ENCODE results near the gene SLC9A4.

Gene SLC9A4, protein sequence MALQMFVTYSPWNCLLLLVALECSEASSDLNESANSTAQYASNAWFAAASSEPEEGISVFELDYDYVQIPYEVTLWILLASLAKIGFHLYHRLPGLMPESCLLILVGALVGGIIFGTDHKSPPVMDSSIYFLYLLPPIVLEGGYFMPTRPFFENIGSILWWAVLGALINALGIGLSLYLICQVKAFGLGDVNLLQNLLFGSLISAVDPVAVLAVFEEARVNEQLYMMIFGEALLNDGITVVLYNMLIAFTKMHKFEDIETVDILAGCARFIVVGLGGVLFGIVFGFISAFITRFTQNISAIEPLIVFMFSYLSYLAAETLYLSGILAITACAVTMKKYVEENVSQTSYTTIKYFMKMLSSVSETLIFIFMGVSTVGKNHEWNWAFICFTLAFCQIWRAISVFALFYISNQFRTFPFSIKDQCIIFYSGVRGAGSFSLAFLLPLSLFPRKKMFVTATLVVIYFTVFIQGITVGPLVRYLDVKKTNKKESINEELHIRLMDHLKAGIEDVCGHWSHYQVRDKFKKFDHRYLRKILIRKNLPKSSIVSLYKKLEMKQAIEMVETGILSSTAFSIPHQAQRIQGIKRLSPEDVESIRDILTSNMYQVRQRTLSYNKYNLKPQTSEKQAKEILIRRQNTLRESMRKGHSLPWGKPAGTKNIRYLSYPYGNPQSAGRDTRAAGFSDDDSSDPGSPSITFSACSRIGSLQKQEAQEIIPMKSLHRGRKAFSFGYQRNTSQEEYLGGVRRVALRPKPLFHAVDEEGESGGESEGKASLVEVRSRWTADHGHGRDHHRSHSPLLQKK

DNA sequence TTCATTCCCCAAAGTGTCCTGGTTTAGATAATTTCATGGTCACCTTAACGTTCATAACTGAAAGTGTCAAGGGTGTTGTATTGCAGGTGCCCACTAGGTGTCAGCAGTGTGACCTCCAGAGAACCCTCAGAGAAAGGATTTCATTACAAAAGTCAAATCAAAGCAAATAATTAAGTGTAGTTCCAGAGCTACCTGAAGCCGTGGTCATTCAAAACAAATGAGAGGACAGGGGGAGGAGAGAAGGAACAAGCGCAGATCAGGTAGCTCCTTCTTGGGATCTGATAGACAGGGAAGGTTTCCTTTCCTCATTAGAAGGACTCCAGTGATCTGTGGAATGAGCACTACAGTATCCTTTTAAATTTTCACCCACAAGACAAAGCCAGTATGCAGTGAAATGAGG is at the start of gene SLC9A4:
Gene SLC9A4, plus strand, starts transcription at position 207 of the 400 bp plus-strand sequence. CDS start 534 bp downstream, outside the sequence.
- Mint-ChIP-seq H3K9me3 (peaks cover 15% of the 10 kb centered on the region), H3K27me3 (peaks cover 44% of the 10 kb centered on the region), H3K27ac (no peak within 1 kb of the TSS), H3K4me1 (no peaks in the 10 kb centered on the region), H3K36me3 (ENCODE audit: low read depth) (peaks cover 4% of the 10 kb centered on the region), H3K4me3 (no peak within 1 kb of the TSS)
- peak; percentile 63 for DNase-seq
- ATAC-seq: no peak

- DNase-seq (no peak), ATAC-seq (no peak)
- no peaks in the 10 kb centered on the region for H3K27me3 Mint-ChIP-seq
- H3K4me3 Mint-ChIP-seq: peak overlapping the region; percentile 83
- H3K27ac Mint-ChIP-seq: peak overlapping the region; percentile 85
- peaks cover 27% of the 10 kb centered on the region for H3K36me3 Mint-ChIP-seq (ENCODE audit: low read depth)
- H3K4me1 Mint-ChIP-seq: peaks cover 87% of the 10 kb centered on the region
- H3K9me3 Mint-ChIP-seq: peaks cover 6% of the 10 kb centered on the region
Measured at GRCh38 chr2:102423368-102423767, 49.7 kb upstream of the SLC9A4 start.

DNA sequence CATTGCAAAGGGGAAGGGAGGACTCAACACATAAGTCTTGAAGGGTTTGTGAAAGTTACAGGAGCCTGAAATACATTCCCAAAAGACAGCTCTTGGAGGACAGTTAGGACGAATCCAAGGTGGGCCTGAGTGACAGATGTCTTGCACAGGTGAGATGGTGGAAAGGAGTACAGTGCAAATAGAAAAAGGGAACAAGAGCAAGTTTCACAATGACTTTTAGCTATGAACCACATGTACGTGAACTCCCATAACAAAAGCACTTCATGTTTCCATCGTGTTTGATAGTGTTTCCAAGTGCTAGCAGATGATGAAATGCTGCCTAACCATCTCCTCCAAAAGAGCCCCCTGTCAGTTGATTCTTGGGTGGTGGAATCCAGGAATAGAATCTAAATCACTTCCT is 48.3 kb upstream of the SLC9A4 start:
- Mint-ChIP-seq H3K4me3 (no peak overlapping the region), H3K27ac (peak overlapping the region; percentile 52), H3K4me1 (peaks cover 85% of the 10 kb centered on the region), H3K36me3 (ENCODE audit: low read depth) (peaks cover 28% of the 10 kb centered on the region), H3K27me3 (no peaks in the 10 kb centered on the region), H3K9me3 (peaks cover 6% of the 10 kb centered on the region)
- ATAC-seq (peak; percentile 70), DNase-seq (no peak)

GRCh38 chr2:102425441-102426132 is 47.4 kb upstream of the SLC9A4 start:
- H3K36me3 Mint-ChIP-seq (ENCODE audit: low read depth): peaks cover 28% of the 10 kb centered on the region
- no peaks in the 10 kb centered on the region for H3K27me3 Mint-ChIP-seq
- H3K9me3 Mint-ChIP-seq: peaks cover 6% of the 10 kb centered on the region
- peaks cover 85% of the 10 kb centered on the region for H3K4me1 Mint-ChIP-seq
- H3K4me3 Mint-ChIP-seq: no peak overlapping the region
- no peak for DNase-seq
- ATAC-seq: no peak
- no peak overlapping the region for H3K27ac Mint-ChIP-seq

- Mint-ChIP-seq H3K4me3 (no peak overlapping the region), H3K4me1 (peaks cover 83% of the 10 kb centered on the region), H3K27me3 (no peaks in the 10 kb centered on the region), H3K36me3 (ENCODE audit: low read depth) (peaks cover 31% of the 10 kb centered on the region), H3K27ac (no peak overlapping the region), H3K9me3 (peaks cover 6% of the 10 kb centered on the region)
- ATAC-seq: no peak
- DNase-seq: no peak
Measured at GRCh38 chr2:102427249-102427648, 45.8 kb upstream of the SLC9A4 start.

DNA sequence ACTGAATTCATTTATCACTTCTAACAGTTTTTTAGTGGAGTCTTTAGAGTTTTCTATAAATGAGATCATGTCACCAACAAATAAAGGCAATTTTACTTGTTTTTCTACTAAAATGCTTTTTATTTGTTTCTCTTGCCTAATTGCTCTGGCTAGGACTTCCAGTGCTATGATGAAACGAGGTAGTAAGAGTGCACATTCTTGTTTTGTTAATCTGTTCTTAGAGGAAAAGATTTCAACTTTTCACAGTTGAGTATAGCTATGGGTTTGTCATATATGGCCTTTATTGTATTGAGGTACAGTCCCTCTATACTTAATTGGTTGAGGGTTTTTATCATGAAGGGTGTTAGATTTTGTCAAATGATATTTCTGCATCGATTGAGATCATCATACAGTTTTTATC is 44.5 kb upstream of the SLC9A4 start:
- Mint-ChIP-seq H3K27ac (peak overlapping the region; percentile 16), H3K9me3 (peaks cover 6% of the 10 kb centered on the region), H3K36me3 (ENCODE audit: low read depth) (peaks cover 26% of the 10 kb centered on the region), H3K4me3 (no peak overlapping the region), H3K4me1 (peaks cover 80% of the 10 kb centered on the region), H3K27me3 (no peaks in the 10 kb centered on the region)
- DNase-seq (no peak), ATAC-seq (no peak)

DNA sequence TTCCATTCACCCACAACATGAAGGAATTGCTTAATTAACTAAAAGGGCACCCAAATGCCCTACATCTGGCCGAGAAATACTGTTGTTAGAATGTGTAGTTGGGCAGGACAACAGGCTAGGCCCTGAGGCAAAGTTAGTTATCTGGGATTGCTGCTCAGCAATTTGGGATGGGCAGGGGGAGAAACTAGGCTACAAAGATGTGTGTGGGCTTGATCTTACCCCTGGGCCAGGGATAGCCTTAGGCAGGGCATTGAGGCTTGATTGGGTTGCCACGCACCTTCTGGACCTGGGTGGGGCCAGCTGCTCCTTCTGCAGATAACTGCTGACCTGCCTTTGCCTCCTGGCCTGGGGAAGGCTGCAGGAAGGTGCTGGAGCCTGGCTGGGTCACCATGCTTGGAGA is 40.6 kb upstream of the SLC9A4 start:
- no peak for DNase-seq
- no peak overlapping the region for H3K4me3 Mint-ChIP-seq
- H3K36me3 Mint-ChIP-seq (ENCODE audit: low read depth): peaks cover 35% of the 10 kb centered on the region
- H3K4me1 Mint-ChIP-seq: peaks cover 76% of the 10 kb centered on the region
- H3K27ac Mint-ChIP-seq: peak overlapping the region; percentile 16
- no peak for ATAC-seq
- peaks cover 6% of the 10 kb centered on the region for H3K9me3 Mint-ChIP-seq
- no peaks in the 10 kb centered on the region for H3K27me3 Mint-ChIP-seq

DNA sequence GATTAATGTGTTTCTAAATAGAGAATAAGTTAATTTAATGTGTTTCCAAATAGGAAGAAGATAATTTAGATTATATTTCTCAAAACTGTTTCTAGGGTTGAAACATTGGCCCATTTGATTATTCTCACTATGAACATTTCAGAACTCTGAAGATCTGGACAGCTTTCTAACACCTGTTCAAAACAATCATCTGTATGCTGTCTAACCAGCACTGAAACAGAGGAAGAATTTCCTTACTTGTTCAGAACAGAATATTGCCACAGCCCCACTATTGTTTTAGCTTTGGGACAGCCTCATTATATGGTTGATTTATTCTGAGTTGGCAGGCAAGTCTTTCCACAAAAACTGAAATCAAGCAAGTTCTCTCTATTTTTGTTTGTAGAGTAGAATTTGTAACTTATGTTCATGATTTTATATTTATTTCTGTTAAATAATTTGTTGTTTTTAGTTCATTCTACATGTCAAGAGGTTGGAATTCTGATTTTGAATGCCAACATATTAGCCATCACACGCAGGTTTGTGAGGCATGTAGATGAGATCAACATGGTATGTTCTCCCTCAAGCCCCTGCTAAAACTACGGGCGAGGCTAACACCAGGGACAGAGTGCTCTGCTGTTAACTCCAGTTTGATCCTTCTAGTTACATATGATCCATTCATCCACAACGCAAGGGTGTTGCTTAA is 38.9 kb upstream of the SLC9A4 start:
- Mint-ChIP-seq H3K4me1 (peaks cover 67% of the 10 kb centered on the region), H3K4me3 (no peak overlapping the region), H3K9me3 (no peaks in the 10 kb centered on the region), H3K36me3 (ENCODE audit: low read depth) (peaks cover 26% of the 10 kb centered on the region), H3K27ac (peak overlapping the region; percentile 89), H3K27me3 (no peaks in the 10 kb centered on the region)
- DNase-seq: no peak
- ATAC-seq: no peak

DNA sequence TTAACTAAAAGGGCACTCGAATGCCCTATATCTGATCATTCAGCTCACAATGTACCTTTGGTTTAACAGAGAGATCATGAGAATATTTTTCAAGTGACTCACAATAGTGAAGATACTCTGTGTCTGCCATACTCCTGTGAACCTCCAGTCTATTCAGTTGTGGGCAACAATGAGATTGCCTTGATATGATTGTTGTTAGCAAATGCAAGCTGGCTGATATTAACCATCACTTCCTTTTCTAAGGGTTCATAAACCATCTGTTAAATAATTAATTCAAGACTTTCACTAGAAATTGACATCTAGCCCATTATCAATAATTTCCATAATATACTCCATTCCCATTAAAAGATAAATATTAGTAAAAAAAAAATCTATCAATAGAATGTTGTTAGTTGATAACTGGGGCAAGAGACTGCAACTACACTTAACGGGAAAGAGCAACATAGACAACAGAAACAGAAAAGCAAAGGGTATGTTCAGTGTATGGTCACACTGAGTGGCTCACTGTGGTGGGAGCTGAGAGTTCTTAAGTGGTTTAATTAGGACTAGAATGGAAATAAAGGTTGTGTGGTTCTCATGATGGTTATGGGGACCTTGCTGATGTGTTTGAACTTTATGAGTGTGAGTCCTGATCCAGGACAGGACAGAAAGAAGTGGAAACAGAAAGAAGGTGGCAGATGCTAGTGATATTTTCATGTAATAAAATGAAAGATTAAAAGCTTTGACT is 38.2 kb upstream of the SLC9A4 start:
- Mint-ChIP-seq H3K9me3 (no peaks in the 10 kb centered on the region), H3K27me3 (no peaks in the 10 kb centered on the region), H3K27ac (peak overlapping the region; percentile 89), H3K4me3 (peak overlapping the region; percentile 12), H3K36me3 (ENCODE audit: low read depth) (peaks cover 26% of the 10 kb centered on the region), H3K4me1 (peaks cover 60% of the 10 kb centered on the region)
- DNase-seq (no peak), ATAC-seq (peak; percentile 74)

GRCh38 chr2:102435741-102436140 is 37.3 kb upstream of the SLC9A4 start:
- H3K4me3 Mint-ChIP-seq: peak overlapping the region; percentile 24
- H3K9me3 Mint-ChIP-seq: no peaks in the 10 kb centered on the region
- H3K27ac Mint-ChIP-seq: peak overlapping the region; percentile 89
- no peak for ATAC-seq
- no peak for DNase-seq
- no peaks in the 10 kb centered on the region for H3K27me3 Mint-ChIP-seq
- H3K4me1 Mint-ChIP-seq: peaks cover 51% of the 10 kb centered on the region
- peaks cover 26% of the 10 kb centered on the region for H3K36me3 Mint-ChIP-seq (ENCODE audit: low read depth)

DNA sequence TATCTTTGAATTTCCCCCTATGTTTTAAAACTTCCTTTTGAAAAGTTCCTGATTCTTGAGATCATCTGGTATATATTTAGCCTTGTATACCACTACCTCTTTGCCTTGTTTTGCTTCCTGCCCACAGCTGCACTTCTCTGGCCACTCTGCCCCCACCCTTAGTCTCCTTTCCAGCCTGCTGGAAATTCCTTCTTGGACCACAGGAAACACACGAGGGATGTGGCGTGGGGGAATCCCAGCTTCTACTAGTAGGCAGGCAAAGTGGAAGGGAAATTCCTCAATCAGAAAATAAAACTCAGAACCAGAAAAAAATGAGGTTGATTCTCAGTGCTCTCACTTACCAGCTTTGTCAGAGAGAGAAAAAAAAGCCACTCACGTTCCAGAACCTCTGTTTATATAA is 36.7 kb upstream of the SLC9A4 start:
- Mint-ChIP-seq H3K9me3 (no peaks in the 10 kb centered on the region), H3K36me3 (ENCODE audit: low read depth) (peaks cover 24% of the 10 kb centered on the region), H3K4me1 (peaks cover 48% of the 10 kb centered on the region), H3K27me3 (no peaks in the 10 kb centered on the region), H3K4me3 (peak overlapping the region; percentile 24), H3K27ac (peak overlapping the region; percentile 89)
- ATAC-seq: no peak
- peak; percentile 45 for DNase-seq

DNA sequence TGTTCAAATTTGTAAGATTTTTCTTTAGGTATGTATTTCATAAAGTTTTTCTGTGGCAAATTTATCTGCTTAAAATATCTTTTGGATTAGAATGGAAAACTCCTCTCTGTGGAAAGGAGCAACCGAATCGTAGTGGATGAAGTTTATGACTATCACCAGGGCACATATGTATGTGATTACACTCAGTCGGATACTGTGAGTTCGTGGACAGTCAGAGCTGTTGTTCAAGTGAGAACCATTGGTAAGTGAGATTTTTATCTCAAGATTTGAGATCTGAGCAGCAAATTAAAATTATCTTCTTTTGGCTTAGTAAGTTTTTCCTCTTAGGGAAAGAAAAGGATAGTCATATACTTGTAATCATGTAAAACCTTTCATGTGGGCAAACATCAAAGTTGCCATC is 35.9 kb upstream of the SLC9A4 start:
- ATAC-seq (peak; percentile 68), DNase-seq (no peak)
- Mint-ChIP-seq H3K36me3 (ENCODE audit: low read depth) (peaks cover 20% of the 10 kb centered on the region), H3K27ac (no peak overlapping the region), H3K9me3 (no peaks in the 10 kb centered on the region), H3K4me3 (peak overlapping the region; percentile 37), H3K4me1 (peaks cover 48% of the 10 kb centered on the region), H3K27me3 (no peaks in the 10 kb centered on the region)

GRCh38 chr2:102438111-102438510 is 34.9 kb upstream of the SLC9A4 start:
- no peak overlapping the region for H3K27ac Mint-ChIP-seq
- no peak for ATAC-seq
- H3K36me3 Mint-ChIP-seq (ENCODE audit: low read depth): peaks cover 16% of the 10 kb centered on the region
- no peak overlapping the region for H3K4me3 Mint-ChIP-seq
- H3K9me3 Mint-ChIP-seq: no peaks in the 10 kb centered on the region
- peaks cover 48% of the 10 kb centered on the region for H3K4me1 Mint-ChIP-seq
- DNase-seq: no peak
- H3K27me3 Mint-ChIP-seq: no peaks in the 10 kb centered on the region

Measured in activated naive CD8-positive, alpha-beta T cell treated with anti-CD3 and anti-CD28 coated beads, Interleukin-2, amount 50 U/mL, for 24 hours (primary cell).